Liver (tissue), 3 donors: ENCODE results near the gene FAR1.

Experiments
- CTCF ChIP-seq: fragments of 150-350 bp; IDR thresholded peaks from 2 replicates; pipeline ENCODE4 v1.5.1; 2017; ENCODE audit warnings: improper control_type of control experiment, low read depth, low read length; ENCODE audit not compliant: missing input control
- FOXA1 ChIP-seq: IDR thresholded peaks from 2 replicates; pipeline ENCODE4 v1.6.1; 2016; ENCODE audit warnings: antibody characterized with exemption
- GABPA ChIP-seq, 2 donors: IDR thresholded peaks in 1 of 2; conservative IDR thresholded peaks in 1 of 2; 2 replicates each; pipeline ENCODE4 v1.6.1; 2016; ENCODE audit warnings: antibody characterized with exemption in 2 of 2, mild to moderate bottlenecking in 1 of 2, moderate library complexity in 1 of 2
- JUND ChIP-seq, 2 donors: IDR thresholded peaks; 2 replicates each; pipeline ENCODE4 v1.6.1; 2016; ENCODE audit warnings: antibody characterized with exemption in 2 of 2
- REST ChIP-seq: IDR thresholded peaks from 2 replicates; pipeline ENCODE4 v1.6.1; 2016; ENCODE audit warnings: antibody characterized with exemption, mild to moderate bottlenecking
- RXRA ChIP-seq, 2 donors: IDR thresholded peaks; 2 replicates each; pipeline ENCODE4 v1.6.1; 2017 to 2018; ENCODE audit warnings: antibody characterized with exemption in 2 of 2, mild to moderate bottlenecking in 1 of 2
- SP1 ChIP-seq: IDR thresholded peaks from 2 replicates; pipeline ENCODE4 v1.6.1; 2018; ENCODE audit warnings: antibody characterized with exemption, mild to moderate bottlenecking
- TAF1 ChIP-seq: conservative IDR thresholded peaks from 2 replicates; pipeline ENCODE4 v1.6.1; 2016; ENCODE audit warnings: antibody characterized with exemption, mild to moderate bottlenecking
- YY1 ChIP-seq: IDR thresholded peaks from 2 replicates; pipeline ENCODE4 v1.6.1; 2016; ENCODE audit warnings: antibody characterized with exemption, mild to moderate bottlenecking
- TF ChIP-seq, protein P1 (sequence below): IDR thresholded peaks from 2 replicates; pipeline ENCODE4 v1.6.1; 2016; ENCODE audit warnings: antibody characterized with exemption
- donor health status: healthy.
- donor health status: healthy.

GRCh38 chr11:13745165-13745564 is 76.7 kb downstream of the FAR1 start:
- TF ChIP-seq, protein P1, sequence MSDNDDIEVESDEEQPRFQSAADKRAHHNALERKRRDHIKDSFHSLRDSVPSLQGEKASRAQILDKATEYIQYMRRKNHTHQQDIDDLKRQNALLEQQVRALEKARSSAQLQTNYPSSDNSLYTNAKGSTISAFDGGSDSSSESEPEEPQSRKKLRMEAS: no peak
- TF ChIP-seq CTCF: no peak
- no peak for TF ChIP-seq RXRA (IDR thresholded peaks at IDR 0.05)
- no peak for TF ChIP-seq FOXA1
- TF ChIP-seq REST: no peak
- TF ChIP-seq TAF1: no peak
- no peak for TF ChIP-seq GABPA (IDR thresholded peaks at IDR 0.05 in 1 of 2, conservative IDR thresholded peaks at IDR 0.05 in 1 of 2)
- no peak for TF ChIP-seq YY1
- no peak for TF ChIP-seq JUND (IDR thresholded peaks at IDR 0.05)
- no peak for TF ChIP-seq SP1
